Cortex of kidney (tissue), 1 donor: Measurements from ENCODE around the gene EXT2.

Experiments used
- DNase-seq: peaks from one replicate; lab custom pipeline; 2025; lab: John Stamatoyannopoulos, UW

The EXT2 gene

GRCh38 chr11:44203270-44204043, 108.0 kb downstream of the EXT2 start:
- DNase-seq: no peak

GRCh38 chr11:44205352-44205751, 109.9 kb downstream of the EXT2 start:
- no peak for DNase-seq

- no peak for DNase-seq
These were observed 110.4 kb downstream of the EXT2 start for GRCh38 chr11:44205836-44206235.

DNA sequence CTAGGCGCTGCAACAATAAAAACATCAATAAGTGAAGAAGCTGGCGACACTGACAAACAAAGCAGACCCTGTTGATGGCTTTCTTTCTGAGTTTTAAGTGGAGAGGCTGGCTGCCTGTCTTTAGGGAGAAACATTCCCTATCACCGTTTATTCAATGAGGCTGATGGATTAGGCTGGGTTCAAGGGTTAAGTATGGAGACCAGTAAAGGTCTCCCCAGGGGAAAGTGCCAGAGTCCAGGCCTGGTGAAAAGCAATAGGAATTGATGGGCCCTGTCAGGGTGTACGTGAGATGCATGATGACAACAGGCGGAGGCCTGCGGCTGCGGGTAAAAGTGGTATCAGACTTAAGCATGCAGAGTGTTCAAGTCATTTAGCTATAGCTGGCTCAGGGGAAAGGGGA, 111.8 kb downstream of the EXT2 start:
- no peak for DNase-seq

DNA sequence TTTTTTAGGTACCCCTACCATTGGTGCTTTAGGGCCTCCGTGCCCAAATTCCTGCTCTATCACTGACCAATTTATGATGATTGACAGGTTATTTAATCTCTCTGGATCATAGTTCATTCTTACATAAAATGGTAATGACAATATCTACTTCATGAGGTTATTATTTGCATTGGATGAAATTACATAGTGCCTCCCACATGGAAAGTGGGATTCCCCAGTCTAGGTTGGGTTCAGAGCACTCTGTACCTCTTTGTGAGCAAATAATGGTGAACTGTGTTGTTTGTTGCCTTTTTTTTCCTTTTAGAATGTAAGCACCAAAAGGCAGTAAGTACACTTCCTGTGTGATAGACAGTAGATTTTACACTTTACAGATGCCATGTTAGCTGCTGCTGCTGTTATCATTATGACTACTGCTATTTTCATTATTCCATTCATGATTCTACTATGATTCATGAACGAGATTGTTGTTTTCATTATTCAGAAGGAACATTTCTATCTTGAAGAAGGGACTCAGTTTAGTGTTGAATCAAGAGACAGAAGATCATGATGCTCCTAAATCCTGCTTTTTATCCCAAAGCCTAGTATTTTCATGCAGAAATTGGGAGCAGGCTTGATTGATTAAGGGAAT, 113.6 kb downstream of the EXT2 start:
- no peak for DNase-seq

- DNase-seq: no peak
These were observed 116.7 kb downstream of the EXT2 start for GRCh38 chr11:44212128-44212527.

- no peak for DNase-seq
These were observed 117.7 kb downstream of the EXT2 start for GRCh38 chr11:44213148-44213547.

DNA sequence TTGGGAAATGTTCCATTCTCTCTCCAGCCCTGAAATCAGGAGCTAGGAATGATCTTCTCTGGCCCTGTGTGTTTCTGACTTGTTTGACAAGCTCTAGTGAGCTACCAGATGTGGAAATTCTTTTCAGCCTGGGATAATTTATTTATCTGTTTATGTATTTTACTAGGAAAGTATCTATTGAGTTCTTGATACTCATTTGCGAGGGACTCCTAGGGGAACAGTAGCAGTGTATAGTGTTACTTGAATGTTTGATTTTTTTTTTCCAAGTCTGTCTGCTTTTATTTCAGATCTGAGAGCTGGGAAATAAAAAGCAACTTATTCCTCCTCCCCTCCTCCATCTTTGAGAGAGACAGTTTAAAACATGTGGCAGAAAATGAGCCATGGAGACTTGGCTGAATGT, 122.0 kb downstream of the EXT2 start:
- no peak for DNase-seq

GRCh38 chr11:44219830-44220796, 124.6 kb downstream of the EXT2 start:
- DNase-seq: no peak

DNA sequence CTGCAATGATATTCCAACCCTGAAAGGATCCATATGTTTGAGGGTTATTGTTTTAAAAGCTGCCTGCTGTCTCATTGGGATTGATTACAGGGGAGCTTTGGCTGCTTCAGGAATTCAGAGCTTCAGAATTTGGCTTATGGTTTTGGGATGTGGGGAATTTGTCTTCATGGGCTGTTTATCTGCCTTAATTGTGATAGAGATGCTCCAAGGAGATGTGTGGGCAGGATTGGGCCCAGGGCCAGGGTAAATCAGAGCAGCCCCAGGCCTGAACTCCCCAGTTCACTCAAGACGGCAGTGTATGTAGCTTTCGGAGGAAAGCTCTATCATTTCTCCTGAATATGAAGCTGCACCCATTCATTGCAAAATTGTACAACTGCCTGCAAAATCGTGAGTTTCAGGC, 126.0 kb downstream of the EXT2 start:
- DNase-seq: no peak

DNA sequence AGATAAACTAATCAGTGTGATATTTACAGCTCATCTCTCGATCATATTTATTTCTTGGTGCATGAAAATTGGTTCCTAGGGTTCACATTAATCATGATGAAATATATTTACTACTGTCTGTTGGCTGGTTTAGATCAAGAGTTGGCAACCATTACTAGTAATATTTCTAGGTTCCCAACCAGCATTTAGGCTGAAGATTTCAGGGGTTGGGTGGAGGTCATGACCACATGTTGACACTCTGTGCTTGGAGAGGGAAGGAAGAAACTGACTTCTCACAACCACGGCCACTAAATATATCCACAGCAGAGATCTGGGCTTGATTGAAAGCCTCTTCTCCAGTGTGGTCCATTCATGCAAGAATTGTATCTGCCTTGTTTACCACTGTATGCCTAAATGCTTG, 126.5 kb downstream of the EXT2 start:
- DNase-seq: no peak

DNA sequence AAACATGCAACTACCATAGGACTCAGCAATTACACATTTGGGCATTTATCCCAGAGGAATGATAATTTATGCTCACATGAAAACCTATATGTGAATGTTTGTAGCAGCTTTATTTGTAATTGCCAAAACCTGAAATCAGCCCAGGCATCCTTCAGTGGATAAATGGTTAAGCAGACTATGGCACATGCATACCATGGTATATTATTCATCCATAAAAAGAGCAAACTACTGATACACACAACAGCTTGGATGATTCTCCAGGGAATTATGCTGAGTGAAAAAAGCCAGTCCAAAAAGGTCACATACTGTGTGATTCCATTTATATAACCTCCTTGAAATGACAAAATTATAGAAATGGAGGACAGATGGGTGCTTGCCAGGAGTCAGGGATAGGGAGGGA, 127.8 kb downstream of the EXT2 start:
- DNase-seq: no peak

- no peak for DNase-seq
These were observed 129.5 kb downstream of the EXT2 start for GRCh38 chr11:44224867-44225501.

GRCh38 chr11:44226490-44226889, 131.0 kb downstream of the EXT2 start:
- DNase-seq: no peak

DNA sequence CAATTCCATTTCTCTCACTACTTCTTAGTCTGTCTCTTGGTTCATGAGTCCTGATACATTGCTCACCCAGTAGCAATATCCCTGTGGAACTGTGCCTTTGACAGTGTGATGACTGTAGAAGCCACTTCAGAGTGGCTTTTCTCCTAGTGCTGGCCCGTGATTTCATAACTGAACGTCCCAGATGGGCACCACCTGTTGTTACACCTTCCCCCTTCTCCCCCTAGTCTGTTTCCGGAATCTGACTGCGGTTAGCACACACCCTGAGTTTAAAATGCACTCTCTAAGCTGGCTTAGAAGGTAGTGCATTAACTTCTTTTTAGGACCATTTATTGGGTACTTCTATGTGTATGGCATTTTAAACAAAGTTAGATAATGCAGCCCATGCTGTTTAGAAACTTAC, 131.5 kb downstream of the EXT2 start:
- no peak for DNase-seq

- DNase-seq: no peak
These were observed 132.9 kb downstream of the EXT2 start for GRCh38 chr11:44228379-44228778.

DNA sequence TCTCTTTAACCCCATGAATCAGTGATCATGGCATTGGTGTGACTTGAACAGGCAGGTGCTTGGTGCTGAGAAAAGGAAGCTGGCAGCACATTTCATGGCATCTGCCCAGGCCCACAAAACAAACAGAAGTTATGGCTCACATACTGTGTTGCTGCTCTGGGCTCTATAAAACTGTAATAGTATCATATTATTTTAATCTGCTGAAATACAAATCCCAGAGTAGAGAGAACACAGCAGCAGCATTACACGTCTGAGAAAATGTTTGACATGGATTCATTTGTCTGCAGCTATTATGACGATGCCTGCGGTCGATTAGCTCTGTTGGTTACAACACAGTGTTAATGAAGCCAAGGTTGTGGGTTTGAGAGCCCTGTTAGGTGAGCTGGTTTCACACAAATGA, 133.6 kb downstream of the EXT2 start:
- DNase-seq: no peak

- no peak for DNase-seq
These were observed 134.1 kb downstream of the EXT2 start for GRCh38 chr11:44229624-44230023.

GRCh38 chr11:44235765-44236201, 140.3 kb downstream of the EXT2 start:
- DNase-seq: no peak

DNA sequence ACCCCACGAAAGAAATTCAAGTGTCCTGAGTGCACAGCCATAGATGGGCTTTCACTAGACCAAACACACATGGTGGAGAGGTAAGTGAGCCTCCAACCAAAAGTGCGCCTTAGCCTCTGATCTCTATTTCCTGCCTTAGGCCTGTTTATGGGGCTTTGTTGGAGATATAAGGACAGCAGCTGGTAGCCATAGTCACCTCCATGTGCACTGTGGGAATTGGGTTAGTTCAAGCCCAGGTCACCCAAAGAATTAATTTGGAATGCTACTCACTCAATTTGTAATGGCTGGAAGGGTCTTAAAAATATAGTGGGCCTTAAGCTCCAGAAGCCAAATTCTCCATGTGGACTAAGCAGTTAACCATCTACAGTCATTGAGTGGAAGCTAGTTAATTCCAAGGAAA, 140.8 kb downstream of the EXT2 start:
- DNase-seq: no peak

DNA sequence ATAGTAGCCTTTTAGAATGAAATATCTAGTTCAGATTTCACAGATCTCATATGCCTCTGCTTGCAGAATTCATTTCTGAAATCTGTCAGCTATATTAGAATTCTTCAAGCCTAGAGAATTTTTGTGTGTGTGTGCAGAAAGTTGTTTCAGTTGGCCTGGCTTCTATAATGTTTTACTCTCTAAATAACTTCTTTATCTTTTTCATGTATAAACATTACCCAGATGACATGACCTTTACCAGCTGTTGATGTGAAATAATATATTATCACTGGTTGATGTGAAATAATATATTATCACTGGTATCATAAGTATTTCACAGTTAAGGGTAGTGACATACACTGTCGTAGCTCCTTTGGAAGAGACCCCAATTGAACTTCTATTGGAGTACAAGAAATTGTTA, 141.7 kb downstream of the EXT2 start:
- no peak for DNase-seq

DNA sequence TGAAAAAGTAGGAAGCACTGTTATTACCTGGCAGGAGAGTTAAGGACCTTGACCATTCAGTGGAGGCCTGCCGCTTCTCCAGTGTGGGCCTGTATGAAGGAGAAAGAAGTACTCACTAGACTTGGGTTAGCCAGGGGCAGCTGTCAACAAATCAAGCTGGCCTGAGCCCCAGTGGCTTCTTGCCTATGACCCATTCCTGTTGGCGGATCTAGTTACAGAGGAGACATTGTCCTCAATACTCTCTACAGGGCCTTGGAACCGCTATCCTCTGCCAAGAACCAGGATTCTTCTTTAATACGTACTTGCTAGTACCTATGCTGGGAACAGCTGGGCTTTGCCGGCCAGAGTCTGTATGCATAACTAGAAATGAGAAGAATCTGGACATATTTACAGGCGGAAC, 146.4 kb downstream of the EXT2 start:
- no peak for DNase-seq
